Kidney glomerular epithelial cell (primary cell): Measurements from ENCODE around the gene DOCK11.
A peak's percentile ranks its signal among the peaks of the same experiment; 100 is the strongest.
"Not testable (repeated sequence)": the region's sequence is repeated elsewhere in the genome, so short reads cannot be mapped to it uniquely, and the experiment has no call there.

ENCODE experiments used
- DNase-seq: peaks from one replicate; lab custom pipeline; 2025; lab: John Stamatoyannopoulos, UW

The DOCK11 gene

GRCh38 chrX:118495061-118495921, at the start of gene DOCK11:
DOCK11 (plus strand) TSS chrX:118495815; CDS start chrX:118495972, 157 bp downstream.
- peak; percentile 27 for DNase-seq

- DNase-seq, result no peak
These were observed 47.3 kb upstream of the DOCK11 start for GRCh38 chrX:118448273-118448783.

GRCh38 chrX:118455013-118455412, 40.6 kb upstream of the DOCK11 start:
- DNase-seq, result no peak

- DNase-seq, result peak; percentile 31
These were observed 36.1 kb upstream of the DOCK11 start for GRCh38 chrX:118459494-118459893.

GRCh38 chrX:118464501-118464900, 31.1 kb upstream of the DOCK11 start:
- no peak for DNase-seq

- DNase-seq, result no peak
These were observed 27.5 kb upstream of the DOCK11 start for GRCh38 chrX:118468122-118468521.

GRCh38 chrX:118470721-118471347, 24.8 kb upstream of the DOCK11 start:
- DNase-seq, result not testable (repeated sequence)

- DNase-seq, result no peak
These were observed 21.0 kb upstream of the DOCK11 start for GRCh38 chrX:118474586-118474985.

- no peak for DNase-seq
These were observed 19.7 kb upstream of the DOCK11 start for GRCh38 chrX:118475903-118476302.

- DNase-seq, result no peak
These were observed 15.4 kb upstream of the DOCK11 start for GRCh38 chrX:118480172-118480571.

GRCh38 chrX:118482384-118482783, 13.2 kb upstream of the DOCK11 start:
- DNase-seq, result not testable (repeated sequence)

- no peak for DNase-seq
These were observed 11.3 kb upstream of the DOCK11 start for GRCh38 chrX:118484216-118484903.

- not testable (repeated sequence) for DNase-seq
These were observed 8.9 kb upstream of the DOCK11 start for GRCh38 chrX:118486693-118487092.

- no peak for DNase-seq
These were observed 2.6 kb upstream of the DOCK11 start for GRCh38 chrX:118493016-118493415.

- no peak for DNase-seq
These were observed 1.8 kb upstream of the DOCK11 start for GRCh38 chrX:118493653-118494297.

GRCh38 chrX:118495958-118496762, 545 bp downstream of the DOCK11 start:
- no peak for DNase-seq

GRCh38 chrX:118496763-118497079, 1.1 kb downstream of the DOCK11 start:
- DNase-seq, result no peak

GRCh38 chrX:118497180-118497818, 1.7 kb downstream of the DOCK11 start:
- DNase-seq, result peak; percentile 2

- no peak for DNase-seq
These were observed 2.7 kb downstream of the DOCK11 start for GRCh38 chrX:118498351-118498750.

- no peak for DNase-seq
These were observed 3.1 kb downstream of the DOCK11 start for GRCh38 chrX:118498755-118499154.

GRCh38 chrX:118499295-118499694, 3.7 kb downstream of the DOCK11 start:
- DNase-seq, result no peak
